Ascending aorta (tissue), 2 donors: ENCODE results near the gene PTPRN2. TPM values are rescaled to one million over a fixed set of nuclear protein-coding genes. Genes with fewer than 3 reads are reported as not detected.

ENCODE experiments used
- DNase-seq, 2 donors: peaks; one replicate each; pipeline ENCODE4 v3.0.0-alpha.2; 2019; ENCODE audit warnings: low spot score in 2 of 2
- H3K27ac ChIP-seq, 2 donors: fragments of 200-600 bp; sonication (generic); one replicate each; pipeline ENCODE4 v1.5.1; 2016 to 2017; ENCODE audit warnings: mild to moderate bottlenecking in 1 of 2
- H3K27me3 ChIP-seq: fragments of 200-600 bp; sonication (generic); one replicate; pipeline ENCODE4 v1.5.1; 2017
- H3K36me3 ChIP-seq, 2 donors: fragments of 200-600 bp; sonication (generic); one replicate each; pipeline ENCODE4 v1.5.1; 2016
- H3K4me1 ChIP-seq, 2 donors: fragments of 200-600 bp; sonication (generic); one replicate each; pipeline ENCODE4 v1.5.1; 2016 to 2017; ENCODE audit warnings: mild to moderate bottlenecking in 1 of 2
- H3K4me3 ChIP-seq, 2 donors: fragments of 200-600 bp; sonication (generic); one replicate each; pipeline ENCODE4 v1.5.1; 2016 to 2017; ENCODE audit warnings: mild to moderate bottlenecking in 1 of 2
- H3K9me3 ChIP-seq, 2 donors: fragments of 200-600 bp; sonication (generic); one replicate each; pipeline ENCODE4 v1.5.1; 2016
- intact Hi-C: fragments of 100-400 bp; cut with DNase I; formaldehyde crosslinking; loops from one replicate; pipeline ENCODE4 v1.15.1; 2023
- total RNA-seq: library from RNA; depleted of rRNA; stranded (reverse); fragments of >200 nt; gene quantifications from one replicate; pipeline ENCODE4 v1.1.0, GENCODE V29; 2016
- TF ChIP-seq, protein P1 (sequence below), 3 experiments: fragments of 200-600 bp in 2 of 3; fragments of 450-650 bp in 1 of 3; sonication (generic) in 2 of 3; IDR thresholded peaks; one replicate each; pipeline ENCODE4 v1.5.1; 2016 to 2019; ENCODE audit warnings: antibody characterized with exemption in 3 of 3, mild to moderate bottlenecking in 1 of 3, moderate library complexity in 1 of 3

The PTPRN2 gene
- total RNA-seq, 1 donor from 2014 or later: 7.3 TPM

DNA sequence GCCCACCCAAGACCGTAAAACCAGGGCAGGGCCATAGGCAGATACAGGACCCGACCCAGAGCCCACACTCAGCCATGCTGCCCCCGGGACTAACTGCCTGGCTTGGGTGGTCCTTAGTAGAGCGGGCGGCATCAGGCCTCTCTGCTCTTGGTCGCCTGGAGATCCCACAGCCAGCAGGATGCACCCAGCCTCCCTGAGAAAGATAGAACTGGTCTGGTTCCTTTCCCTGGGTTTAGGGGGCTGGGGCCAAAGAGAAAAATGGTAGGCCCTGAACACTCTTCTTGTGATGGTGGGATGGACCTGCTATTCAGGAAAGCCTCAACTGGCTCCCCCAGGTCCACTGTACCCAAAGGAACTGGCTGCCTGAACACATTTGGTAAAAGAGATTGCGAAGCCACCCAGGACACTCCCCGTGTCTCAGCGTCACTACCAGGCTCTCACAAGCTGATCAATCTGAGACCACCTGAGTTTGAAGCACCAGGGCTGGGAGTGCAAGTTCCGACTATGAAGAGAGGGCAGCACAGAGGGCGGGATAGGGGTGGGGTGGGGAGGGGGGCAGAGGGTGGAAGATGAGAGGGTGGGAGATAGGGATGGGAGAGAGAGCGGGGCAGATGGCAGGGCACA lies 659.3 kb downstream of the PTPRN2 start:
- Histone ChIP-seq H3K36me3 (no peaks in the 10 kb centered on the region), H3K9me3 (peaks cover 0 to 7% of the 10 kb centered on the region in 2 donors), H3K27me3 (no peaks in the 10 kb centered on the region), H3K4me3 (no peak overlapping the region), H3K27ac (no peak overlapping the region), H3K4me1 (no peaks in the 10 kb centered on the region)
- TF ChIP-seq, protein P1, sequence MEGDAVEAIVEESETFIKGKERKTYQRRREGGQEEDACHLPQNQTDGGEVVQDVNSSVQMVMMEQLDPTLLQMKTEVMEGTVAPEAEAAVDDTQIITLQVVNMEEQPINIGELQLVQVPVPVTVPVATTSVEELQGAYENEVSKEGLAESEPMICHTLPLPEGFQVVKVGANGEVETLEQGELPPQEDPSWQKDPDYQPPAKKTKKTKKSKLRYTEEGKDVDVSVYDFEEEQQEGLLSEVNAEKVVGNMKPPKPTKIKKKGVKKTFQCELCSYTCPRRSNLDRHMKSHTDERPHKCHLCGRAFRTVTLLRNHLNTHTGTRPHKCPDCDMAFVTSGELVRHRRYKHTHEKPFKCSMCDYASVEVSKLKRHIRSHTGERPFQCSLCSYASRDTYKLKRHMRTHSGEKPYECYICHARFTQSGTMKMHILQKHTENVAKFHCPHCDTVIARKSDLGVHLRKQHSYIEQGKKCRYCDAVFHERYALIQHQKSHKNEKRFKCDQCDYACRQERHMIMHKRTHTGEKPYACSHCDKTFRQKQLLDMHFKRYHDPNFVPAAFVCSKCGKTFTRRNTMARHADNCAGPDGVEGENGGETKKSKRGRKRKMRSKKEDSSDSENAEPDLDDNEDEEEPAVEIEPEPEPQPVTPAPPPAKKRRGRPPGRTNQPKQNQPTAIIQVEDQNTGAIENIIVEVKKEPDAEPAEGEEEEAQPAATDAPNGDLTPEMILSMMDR (IDR thresholded peaks at IDR 0.05): no peak
- no peak for DNase-seq
- intact Hi-C loops: no loop called here

DNA sequence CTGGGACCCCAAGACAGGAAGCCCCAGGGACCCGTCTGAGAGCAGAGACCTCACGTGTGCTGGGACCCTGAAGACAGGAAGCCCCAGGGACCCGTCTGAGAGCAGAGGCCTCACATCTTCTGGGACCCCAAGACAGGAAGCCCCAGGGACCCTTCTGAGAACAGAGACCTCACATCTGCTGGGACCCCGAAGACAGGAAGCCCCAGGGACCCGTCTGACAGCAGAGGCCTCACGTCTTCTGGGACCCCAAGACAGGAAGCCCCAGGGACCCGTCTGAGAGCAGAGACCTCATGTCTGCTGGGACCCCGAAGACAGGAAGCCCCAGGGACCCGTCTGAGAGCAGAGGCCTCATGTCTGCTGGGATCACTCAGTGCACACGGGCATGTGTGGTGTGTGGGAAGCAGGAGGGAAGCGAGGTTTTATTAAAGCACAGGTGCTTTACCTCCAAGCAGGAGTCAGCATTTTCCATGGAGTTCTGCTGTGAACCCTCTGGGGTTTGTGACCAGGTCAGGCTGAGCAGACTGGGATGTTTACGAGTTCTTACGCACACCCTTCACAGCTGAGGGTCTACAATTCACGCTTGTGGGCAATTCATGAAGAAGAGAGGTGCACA lies 660.2 kb downstream of the PTPRN2 start:
- Histone ChIP-seq H3K9me3 (no peaks in the 10 kb centered on the region), H3K36me3 (no peaks in the 10 kb centered on the region), H3K4me1 (no peaks in the 10 kb centered on the region), H3K4me3 (no peak overlapping the region), H3K27ac (no peak overlapping the region), H3K27me3 (no peaks in the 10 kb centered on the region)
- DNase-seq: no peak
- TF ChIP-seq, protein P1 (IDR thresholded peaks at IDR 0.05): no peak
- intact Hi-C loops: no loop called here

DNA sequence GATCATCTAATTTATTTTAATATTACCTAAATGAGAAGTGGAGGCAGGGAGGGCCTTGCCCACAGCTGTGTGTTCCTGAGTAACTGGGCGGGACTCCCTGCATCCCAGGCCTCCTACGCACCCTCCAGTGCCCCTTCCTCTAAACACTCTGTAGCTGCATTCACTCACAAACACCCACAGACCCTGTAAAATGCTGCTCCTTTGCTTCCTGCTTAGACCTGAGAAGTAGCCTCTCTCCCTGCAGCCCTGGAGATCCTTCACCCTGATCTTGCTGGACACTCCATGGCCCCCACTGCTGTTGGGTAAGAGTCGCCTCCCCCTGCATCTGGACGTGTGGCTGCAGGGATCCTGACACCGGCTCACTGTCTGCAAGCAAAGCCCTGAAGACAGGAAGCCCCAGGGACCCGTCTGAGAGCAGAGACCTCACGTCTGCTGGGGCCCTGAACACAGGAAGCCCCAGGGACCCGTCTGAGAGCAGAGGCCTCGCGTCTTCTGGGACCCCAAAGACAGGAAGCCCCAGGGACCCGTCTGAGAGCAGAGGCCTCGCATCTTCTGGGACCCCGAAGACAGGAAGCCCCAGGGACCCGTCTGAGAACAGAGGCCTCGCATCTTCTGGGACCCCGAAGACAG lies 661.0 kb downstream of the PTPRN2 start:
- intact Hi-C loops: no loop called here
- Histone ChIP-seq H3K27ac (no peak overlapping the region), H3K9me3 (no peaks in the 10 kb centered on the region), H3K4me3 (no peak overlapping the region), H3K27me3 (no peaks in the 10 kb centered on the region), H3K36me3 (no peaks in the 10 kb centered on the region), H3K4me1 (no peaks in the 10 kb centered on the region)
- TF ChIP-seq, protein P1 (IDR thresholded peaks at IDR 0.05): no peak
- DNase-seq: no peak

DNA sequence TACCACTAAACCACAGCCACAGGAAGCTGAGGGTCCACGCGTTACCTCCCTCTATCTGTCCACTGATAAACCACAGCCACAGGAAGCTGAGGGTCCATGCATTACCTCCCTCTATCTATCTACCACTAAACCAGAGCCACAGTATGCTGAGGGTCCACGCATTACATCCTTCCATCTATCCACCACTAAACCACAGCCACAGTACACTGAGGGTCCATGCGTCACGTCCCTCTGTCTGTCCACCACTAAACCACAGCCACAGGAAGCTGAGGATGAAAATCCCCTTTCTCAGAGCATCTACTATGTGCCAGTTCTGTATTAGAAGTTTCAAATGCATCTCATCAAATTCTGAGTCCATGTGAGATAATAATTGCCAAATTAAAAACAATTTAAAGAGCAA lies 661.5 kb downstream of the PTPRN2 start:
- no peak overlapping the region for H3K27ac ChIP-seq
- intact Hi-C loops: no loop called here
- TF ChIP-seq, protein P1 (IDR thresholded peaks at IDR 0.05): no peak
- H3K4me3 ChIP-seq: no peak overlapping the region
- no peaks in the 10 kb centered on the region for H3K4me1 ChIP-seq
- H3K36me3 ChIP-seq: no peaks in the 10 kb centered on the region
- no peaks in the 10 kb centered on the region for H3K27me3 ChIP-seq
- no peaks in the 10 kb centered on the region for H3K9me3 ChIP-seq
- DNase-seq: no peak

DNA sequence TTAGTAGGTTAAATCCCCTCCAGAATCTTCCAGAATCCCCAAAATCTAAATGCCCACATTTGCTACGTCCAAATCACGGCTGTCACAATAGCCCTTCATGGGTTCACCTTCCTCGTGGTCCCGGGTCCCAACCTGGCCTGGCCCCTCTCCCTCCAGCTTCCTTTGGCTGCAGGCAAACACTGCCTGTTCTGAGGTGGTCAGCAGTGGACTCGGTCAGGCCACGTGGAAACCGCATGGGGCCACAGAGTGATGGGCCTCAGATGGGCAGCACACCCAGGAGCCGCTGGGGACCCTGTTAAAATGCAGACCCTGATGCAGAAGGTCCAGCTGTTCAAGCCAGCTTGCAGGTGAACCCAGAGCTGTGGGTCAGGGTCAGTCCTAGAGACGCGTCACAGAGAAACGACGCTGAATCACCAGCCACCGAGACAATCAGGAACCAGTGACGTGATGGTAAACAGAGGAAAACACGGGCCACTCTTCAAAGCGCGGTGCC lies 662.2 kb downstream of the PTPRN2 start:
- H3K27me3 ChIP-seq: no peaks in the 10 kb centered on the region
- DNase-seq: no peak
- TF ChIP-seq, protein P1 (IDR thresholded peaks at IDR 0.05): no peak

More for the DNA sequence above, 662.2 kb downstream of the PTPRN2 start:
- Histone ChIP-seq H3K27ac (no peak overlapping the region), H3K36me3 (no peaks in the 10 kb centered on the region), H3K4me1 (no peaks in the 10 kb centered on the region), H3K9me3 (no peaks in the 10 kb centered on the region), H3K4me3 (no peak overlapping the region)
- intact Hi-C loops: no loop called here
